ENCODE results near the gene CXCL12. TPM values are rescaled to one million over a fixed set of nuclear protein-coding genes. Genes with fewer than 3 reads are reported as not detected.

Gene CXCL12
- polyA plus RNA-seq, 1 of the 3 experiments (the other 2 are of a cell fraction) = 4.7 TPM

DNA sequence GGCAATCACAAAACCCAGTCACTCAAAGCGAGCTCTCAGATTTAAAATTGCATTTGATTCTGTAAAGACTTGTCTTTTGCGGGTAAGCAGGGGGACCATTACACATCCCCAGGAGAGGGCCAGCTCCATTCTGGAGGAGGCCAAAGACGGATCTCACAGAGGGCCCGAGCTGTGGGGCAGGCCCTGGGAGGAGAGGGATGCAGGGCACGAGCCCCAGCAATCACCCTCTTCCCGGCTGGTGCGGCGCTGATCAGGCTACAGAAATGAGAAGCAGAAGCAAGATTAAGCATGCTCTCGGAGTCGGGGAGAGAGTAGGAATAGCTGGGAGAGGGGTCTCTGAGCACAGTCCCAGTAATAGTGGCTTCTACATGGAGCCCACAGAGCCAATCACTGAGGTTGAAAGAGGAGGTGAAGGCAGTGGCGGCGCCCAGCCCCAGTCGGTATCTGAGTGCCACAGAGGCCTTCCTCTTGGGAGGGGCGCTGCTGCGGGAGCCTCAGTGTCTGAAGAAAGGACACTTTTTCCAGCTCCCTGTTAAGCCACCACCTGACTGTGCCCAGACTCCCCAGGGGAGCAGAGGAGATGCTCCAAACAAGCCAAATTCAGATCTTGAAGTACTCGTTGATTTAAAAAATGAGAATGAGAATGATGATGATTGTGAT, 7.1 kb downstream of the CXCL12 start:
- ChIA-PET POLR2A (no interaction called here), CTCF (interaction anchor here (3.0 to 6.2 kb wide), 2 partner anchors 9 to 688 kb away, joined by 16 to 35 read pairs; no protein-coding TSS in a partner anchor)
- Histone ChIP-seq H3K9me3 (no peaks in the 10 kb centered on the region), H3K4me2 (no peak overlapping the region), H3K27me3 (ENCODE audit: insufficient read depth) (no peaks in the 10 kb centered on the region), H4K20me1 (ENCODE audit: insufficient read depth) (peaks cover 35% of the 10 kb centered on the region), H2AFZ (ENCODE audit: low read depth) (no peak overlapping the region), H3F3A (replicated peaks; ENCODE audit: insufficient read depth) (no peaks in the 10 kb centered on the region), H3K27ac (ENCODE audit: low read depth in 2 of 2, low read length in 1 of 2) (no peak overlapping the region), H3K79me2 (ENCODE audit: insufficient read depth) (peaks cover 46% of the 10 kb centered on the region), H3K4me3 (ENCODE audit: low read depth in 2 of 2, low read length in 1 of 2) (no peak overlapping the region), H3K4me1 (ENCODE audit: control insufficient read depth in 1 of 2, insufficient read depth in 2 of 2, low read depth in 1 of 2, low read length in 1 of 2) (peaks cover 0 to 8% of the 10 kb centered on the region in 2 experiments; a peak in 1 of 4 replicates), H3K36me3 (replicated peaks in 1 of 2; ENCODE audit: control insufficient read depth in 1 of 2, insufficient read depth in 2 of 2, low read length in 1 of 2) (peaks cover 0 to 6% of the 10 kb centered on the region in 2 experiments), H3K9me2 (no peaks in the 10 kb centered on the region), H3K9ac (no peak overlapping the region)
- no peak for DNase-seq
- TF ChIP-seq, protein P1, sequence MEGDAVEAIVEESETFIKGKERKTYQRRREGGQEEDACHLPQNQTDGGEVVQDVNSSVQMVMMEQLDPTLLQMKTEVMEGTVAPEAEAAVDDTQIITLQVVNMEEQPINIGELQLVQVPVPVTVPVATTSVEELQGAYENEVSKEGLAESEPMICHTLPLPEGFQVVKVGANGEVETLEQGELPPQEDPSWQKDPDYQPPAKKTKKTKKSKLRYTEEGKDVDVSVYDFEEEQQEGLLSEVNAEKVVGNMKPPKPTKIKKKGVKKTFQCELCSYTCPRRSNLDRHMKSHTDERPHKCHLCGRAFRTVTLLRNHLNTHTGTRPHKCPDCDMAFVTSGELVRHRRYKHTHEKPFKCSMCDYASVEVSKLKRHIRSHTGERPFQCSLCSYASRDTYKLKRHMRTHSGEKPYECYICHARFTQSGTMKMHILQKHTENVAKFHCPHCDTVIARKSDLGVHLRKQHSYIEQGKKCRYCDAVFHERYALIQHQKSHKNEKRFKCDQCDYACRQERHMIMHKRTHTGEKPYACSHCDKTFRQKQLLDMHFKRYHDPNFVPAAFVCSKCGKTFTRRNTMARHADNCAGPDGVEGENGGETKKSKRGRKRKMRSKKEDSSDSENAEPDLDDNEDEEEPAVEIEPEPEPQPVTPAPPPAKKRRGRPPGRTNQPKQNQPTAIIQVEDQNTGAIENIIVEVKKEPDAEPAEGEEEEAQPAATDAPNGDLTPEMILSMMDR (IDR thresholded peaks at IDR 0.05) = no peak
- no peak for TF ChIP-seq POLR2AphosphoS5 (IDR thresholded peaks at IDR 0.05; ENCODE audit: low read depth, low read length)
- TF ChIP-seq, protein P2, sequence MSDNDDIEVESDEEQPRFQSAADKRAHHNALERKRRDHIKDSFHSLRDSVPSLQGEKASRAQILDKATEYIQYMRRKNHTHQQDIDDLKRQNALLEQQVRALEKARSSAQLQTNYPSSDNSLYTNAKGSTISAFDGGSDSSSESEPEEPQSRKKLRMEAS (IDR thresholded peaks at IDR 0.05; ENCODE audit: low read depth) = no peak
- no peak for TF ChIP-seq EZH2phosphoT487 (IDR thresholded peaks at IDR 0.05; ENCODE audit: borderline replicate concordance, low read depth)
- no peak for TF ChIP-seq TEAD4 (IDR thresholded peaks at IDR 0.05; ENCODE audit: borderline replicate concordance, insufficient read depth)
- TF ChIP-seq, protein P3, sequence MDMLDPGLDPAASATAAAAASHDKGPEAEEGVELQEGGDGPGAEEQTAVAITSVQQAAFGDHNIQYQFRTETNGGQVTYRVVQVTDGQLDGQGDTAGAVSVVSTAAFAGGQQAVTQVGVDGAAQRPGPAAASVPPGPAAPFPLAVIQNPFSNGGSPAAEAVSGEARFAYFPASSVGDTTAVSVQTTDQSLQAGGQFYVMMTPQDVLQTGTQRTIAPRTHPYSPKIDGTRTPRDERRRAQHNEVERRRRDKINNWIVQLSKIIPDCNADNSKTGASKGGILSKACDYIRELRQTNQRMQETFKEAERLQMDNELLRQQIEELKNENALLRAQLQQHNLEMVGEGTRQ (IDR thresholded peaks at IDR 0.05; ENCODE audit: borderline replicate concordance, low read depth, low read length) = no peak
- no peak for TF ChIP-seq JUND (IDR thresholded peaks at IDR 0.05)
- no peak for TF ChIP-seq TAF1 (IDR thresholded peaks at IDR 0.05; ENCODE audit: borderline replicate concordance, low read depth, low read length)
- TF ChIP-seq NRF1 (IDR thresholded peaks at IDR 0.05; ENCODE audit: low read depth, low read length) = no peak
- TF ChIP-seq EP300 (IDR thresholded peaks at IDR 0.05; ENCODE audit: borderline replicate concordance in 1 of 2, low read depth in 1 of 2, low read length in 1 of 2) = no peak
- TF ChIP-seq, protein P4, sequence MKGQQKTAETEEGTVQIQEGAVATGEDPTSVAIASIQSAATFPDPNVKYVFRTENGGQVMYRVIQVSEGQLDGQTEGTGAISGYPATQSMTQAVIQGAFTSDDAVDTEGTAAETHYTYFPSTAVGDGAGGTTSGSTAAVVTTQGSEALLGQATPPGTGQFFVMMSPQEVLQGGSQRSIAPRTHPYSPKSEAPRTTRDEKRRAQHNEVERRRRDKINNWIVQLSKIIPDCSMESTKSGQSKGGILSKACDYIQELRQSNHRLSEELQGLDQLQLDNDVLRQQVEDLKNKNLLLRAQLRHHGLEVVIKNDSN (IDR thresholded peaks at IDR 0.05; ENCODE audit: borderline replicate concordance, low read depth) = no peak
- TF ChIP-seq FOSL2 (IDR thresholded peaks at IDR 0.05; ENCODE audit: borderline replicate concordance, low read depth) = no peak
- no peak for TF ChIP-seq TCF12 (IDR thresholded peaks at IDR 0.05)
- WGBS (ENCODE audit: low lambda C conversion rate) = 64% methylated on average over 15 of the region's 16 CpGs
